Mesenchymal stem cell (in vitro differentiated cells and primary cell): ENCODE measurements around the gene APOL4.

Source experiments
- DNase-seq: peaks from one replicate; pipeline ENCODE4 v3.0.0-alpha.2; 2013
- H2AFZ ChIP-seq: one replicate; pipeline ENCODE4 v1.6.1; 2013; ENCODE audit warnings: low read depth, mild to moderate bottlenecking, control low read depth, inconsistent platforms, low read length, moderate library complexity
- H2AK5ac ChIP-seq: 2 replicates; pipeline ENCODE4 v1.6.1; 2013; ENCODE audit warnings: low read length, moderate library complexity, mild to moderate bottlenecking, inconsistent platforms; ENCODE audit not compliant: severe bottlenecking
- H2BK120ac ChIP-seq: one replicate; pipeline ENCODE4 v1.6.1; 2013; ENCODE audit warnings: low read depth, mild to moderate bottlenecking, inconsistent platforms, low read length, moderate library complexity
- H2BK12ac ChIP-seq, 2 experiments: one replicate each; pipeline ENCODE4 v1.6.1; 2013; ENCODE audit warnings: inconsistent platforms in 2 of 2, low read length in 2 of 2, mild to moderate bottlenecking in 2 of 2, moderate library complexity in 2 of 2, control low read depth in 1 of 2
- H2BK15ac ChIP-seq: one replicate; pipeline ENCODE4 v1.6.1; 2013; ENCODE audit warnings: mild to moderate bottlenecking, low read depth, inconsistent platforms; ENCODE audit not compliant: poor library complexity, severe bottlenecking
- H2BK5ac ChIP-seq: 2 replicates; pipeline ENCODE4 v1.6.1; 2013; ENCODE audit warnings: low read depth, mild to moderate bottlenecking, low read length, control low read depth, inconsistent platforms; ENCODE audit not compliant: poor library complexity, severe bottlenecking
- H3K14ac ChIP-seq, 2 experiments: one replicate each; pipeline ENCODE4 v1.6.1; 2013; ENCODE audit warnings: inconsistent platforms in 2 of 2, low read length in 2 of 2, control low read depth in 1 of 2, mild to moderate bottlenecking in 1 of 2, moderate library complexity in 1 of 2
- H3K18ac ChIP-seq, 2 experiments: one replicate each; pipeline ENCODE4 v1.6.1; 2013; ENCODE audit warnings: inconsistent platforms in 2 of 2, low read length in 2 of 2, control low read depth in 1 of 2, low read depth in 1 of 2, mild to moderate bottlenecking in 1 of 2
- H3K23ac ChIP-seq, 2 experiments: one replicate each; pipeline ENCODE4 v1.6.1; 2013; ENCODE audit warnings: inconsistent platforms in 2 of 2, low read length in 2 of 2, mild to moderate bottlenecking in 2 of 2, moderate library complexity in 2 of 2, control low read depth in 1 of 2
- H3K27ac ChIP-seq: 2 replicates; pipeline ENCODE4 v1.5.1; 2013; ENCODE audit warnings: mild to moderate bottlenecking, moderate library complexity, low read length, control low read depth, inconsistent platforms; ENCODE audit not compliant: poor library complexity, severe bottlenecking
- H3K27me3 ChIP-seq, 2 experiments: 2 replicates each; pipeline versions ENCODE4 v1.6.1 to v1.7.0; 2013; ENCODE audit warnings: low read length in 2 of 2, mild to moderate bottlenecking in 2 of 2, moderate library complexity in 2 of 2, control low read depth in 1 of 2, inconsistent platforms in 1 of 2; ENCODE audit not compliant: control insufficient read depth in 1 of 2, insufficient read depth in 1 of 2
- H3K36me3 ChIP-seq, 2 experiments: 2 replicates each; pipeline versions ENCODE4 v1.6.1 to v1.7.0; 2013; ENCODE audit warnings: low read length in 2 of 2, control low read depth in 1 of 2, inconsistent platforms in 1 of 2, low read depth in 1 of 2, mild to moderate bottlenecking in 1 of 2; ENCODE audit not compliant: insufficient read depth in 2 of 2, control insufficient read depth in 1 of 2
- H3K4ac ChIP-seq, 2 experiments: one replicate each; pipeline ENCODE4 v1.6.1; 2013; ENCODE audit warnings: inconsistent platforms in 2 of 2, low read length in 2 of 2, mild to moderate bottlenecking in 2 of 2, moderate library complexity in 2 of 2, control low read depth in 1 of 2, low read depth in 1 of 2
- H3K4me1 ChIP-seq: 2 replicates; pipeline ENCODE4 v1.6.1; 2013; ENCODE audit warnings: low read depth, low read length, control low read depth; ENCODE audit not compliant: control insufficient read depth, insufficient read depth
- H3K4me2 ChIP-seq: 2 replicates; pipeline ENCODE4 v1.6.1; 2013; ENCODE audit warnings: low read length, mild to moderate bottlenecking, inconsistent platforms; ENCODE audit not compliant: poor library complexity, severe bottlenecking
- H3K4me3 ChIP-seq, 2 experiments: 2 replicates each; pipeline versions ENCODE4 v1.5.1 to v1.7.0; 2013; ENCODE audit warnings: low read length in 2 of 2, mild to moderate bottlenecking in 2 of 2, control low read depth in 1 of 2, low read depth in 1 of 2; ENCODE audit not compliant: insufficient read depth in 1 of 2
- H3K79me1 ChIP-seq: replicated peaks from 2 replicates; pipeline ENCODE4 v1.6.1; 2013; ENCODE audit warnings: mild to moderate bottlenecking, control low read depth, low read length, inconsistent platforms; ENCODE audit not compliant: poor library complexity, severe bottlenecking
- H3K9ac ChIP-seq: 2 replicates; pipeline ENCODE4 v1.7.0; 2013; ENCODE audit warnings: mild to moderate bottlenecking, low read length, moderate library complexity
- H3K9me3 ChIP-seq: 2 replicates; pipeline ENCODE4 v1.7.0; 2013; ENCODE audit warnings: mild to moderate bottlenecking, low read length; ENCODE audit not compliant: control insufficient read depth
- H4K8ac ChIP-seq: one replicate; pipeline ENCODE4 v1.6.1; 2013; ENCODE audit warnings: inconsistent platforms, mild to moderate bottlenecking, low read length, moderate library complexity
- H4K91ac ChIP-seq: one replicate; pipeline ENCODE4 v1.6.1; 2013; ENCODE audit warnings: mild to moderate bottlenecking, low read length, inconsistent platforms
- WGBS: methylation state at CpG from one replicate; pipeline ENCODE4 v1.1.7; 2013; ENCODE audit warnings: mixed read lengths; 5-methylcytosine and 5-hydroxymethylcytosine counted together

The APOL4 gene

GRCh38 chr22:36156515-36157419 is 44.8 kb downstream of the APOL4 start:
- Histone ChIP-seq H3K9me3 (no peaks in the 10 kb centered on the region), H2BK120ac (peak overlapping the region; percentile 97), H3K27ac (peak overlapping the region; percentile 56), H3K14ac (peak overlapping the region in 1 of 2 experiments; percentile 53), H3K36me3 (no peaks in the 10 kb centered on the region), H3K23ac (no peak overlapping the region), H3K9ac (peak overlapping the region; percentile 90), H4K91ac (peak overlapping the region; percentile 98), H3K4me3 (peak overlapping the region in 1 of 2 experiments; percentile 76), H2BK5ac (no peak overlapping the region), H3K27me3 (no peaks in the 10 kb centered on the region), H2BK12ac (peak overlapping the region; percentile 69 to 75), H4K8ac (peak overlapping the region; percentile 99), H3K4me1 (peaks cover 5% of the 10 kb centered on the region), H3K79me1 (no peaks in the 10 kb centered on the region), H3K18ac (peak overlapping the region; percentile 76 to 91), H2AK5ac (peak overlapping the region; percentile 21), H3K4ac (peak overlapping the region; percentile 76 to 84), H2BK15ac (peak overlapping the region; percentile 98), H3K4me2 (peak overlapping the region; percentile 24), H2AFZ (peak overlapping the region; percentile 83)
- peak; percentile 86 for DNase-seq
- WGBS, result 42% methylated on average over 15 of the region's 15 CpGs

GRCh38 chr22:36156119-36156514 is 45.5 kb downstream of the APOL4 start:
- no peaks in the 10 kb centered on the region for H3K36me3 ChIP-seq
- H2AK5ac ChIP-seq, result peak overlapping the region; percentile 21
- H3K4ac ChIP-seq, result peak overlapping the region; percentile 76 to 84
- H3K4me3 ChIP-seq, result peak overlapping the region in 1 of 2 experiments; percentile 76
- H3K23ac ChIP-seq, result no peak overlapping the region
- H3K27me3 ChIP-seq, result no peaks in the 10 kb centered on the region
- H3K18ac ChIP-seq, result peak overlapping the region; percentile 76 to 91
- H2BK120ac ChIP-seq, result peak overlapping the region; percentile 97
- peaks cover 5% of the 10 kb centered on the region for H3K4me1 ChIP-seq
- H2BK12ac ChIP-seq, result peak overlapping the region; percentile 69 to 75
- no peaks in the 10 kb centered on the region for H3K79me1 ChIP-seq
- H4K8ac ChIP-seq, result peak overlapping the region; percentile 99
- no peak for DNase-seq
- no peak overlapping the region for H3K4me2 ChIP-seq
- H4K91ac ChIP-seq, result peak overlapping the region; percentile 98
- no peak overlapping the region for H3K27ac ChIP-seq
- H2AFZ ChIP-seq, result peak overlapping the region; percentile 83
- H2BK5ac ChIP-seq, result no peak overlapping the region
- peak overlapping the region; percentile 98 for H2BK15ac ChIP-seq
- H3K9ac ChIP-seq, result peak overlapping the region; percentile 90
- no peaks in the 10 kb centered on the region for H3K9me3 ChIP-seq
- H3K14ac ChIP-seq, result no peak overlapping the region
- WGBS, result 80% methylated on average over 8 of the region's 8 CpGs

GRCh38 chr22:36155702-36156101 is 45.9 kb downstream of the APOL4 start:
- peak overlapping the region; percentile 52 for H4K91ac ChIP-seq
- H3K9ac ChIP-seq, result peak overlapping the region; percentile 90
- peak overlapping the region in 1 of 2 experiments; percentile 48 for H3K18ac ChIP-seq
- no peak overlapping the region for H3K4me2 ChIP-seq
- H3K4me3 ChIP-seq, result peak overlapping the region in 1 of 2 experiments; percentile 76
- H3K4me1 ChIP-seq, result peaks cover 5% of the 10 kb centered on the region
- H3K79me1 ChIP-seq, result no peaks in the 10 kb centered on the region
- no peaks in the 10 kb centered on the region for H3K36me3 ChIP-seq
- H3K23ac ChIP-seq, result no peak overlapping the region
- H2BK15ac ChIP-seq, result no peak overlapping the region
- H4K8ac ChIP-seq, result peak overlapping the region; percentile 89
- peak overlapping the region; percentile 27 to 51 for H2BK12ac ChIP-seq
- no peak overlapping the region for H2AFZ ChIP-seq
- no peaks in the 10 kb centered on the region for H3K9me3 ChIP-seq
- no peak overlapping the region for H3K27ac ChIP-seq
- H2AK5ac ChIP-seq, result no peak overlapping the region
- no peak overlapping the region for H2BK5ac ChIP-seq
- WGBS, result 91% methylated on average over 6 of the region's 7 CpGs
- peak overlapping the region; percentile 6 for H2BK120ac ChIP-seq
- H3K27me3 ChIP-seq, result no peaks in the 10 kb centered on the region
- peak overlapping the region in 1 of 2 experiments; percentile 41 for H3K4ac ChIP-seq
- peak; percentile 9 for DNase-seq
- H3K14ac ChIP-seq, result no peak overlapping the region

GRCh38 chr22:36154423-36154945 is 47.1 kb downstream of the APOL4 start:
- Histone ChIP-seq H3K4ac (no peak overlapping the region), H3K27ac (no peak overlapping the region), H3K4me3 (no peak overlapping the region), H3K18ac (peak overlapping the region in 1 of 2 experiments; percentile 29), H2AK5ac (no peak overlapping the region), H2AFZ (no peak overlapping the region), H2BK12ac (no peak overlapping the region), H3K9me3 (no peaks in the 10 kb centered on the region), H2BK120ac (no peak overlapping the region), H4K8ac (no peak overlapping the region), H2BK5ac (no peak overlapping the region), H3K4me2 (no peak overlapping the region), H3K36me3 (no peaks in the 10 kb centered on the region), H3K79me1 (no peaks in the 10 kb centered on the region), H3K14ac (no peak overlapping the region), H3K4me1 (peaks cover 5% of the 10 kb centered on the region), H2BK15ac (no peak overlapping the region), H3K27me3 (no peaks in the 10 kb centered on the region), H4K91ac (no peak overlapping the region), H3K9ac (no peak overlapping the region), H3K23ac (no peak overlapping the region)
- DNase-seq, result no peak
- 88% methylated on average over 3 of the region's 3 CpGs for WGBS
